OCI-LY3 (cell line): ENCODE measurements around the gene TTLL5.

ENCODE experiments used
- EZH2phosphoT487 ChIP-seq: fragments of 200-600 bp; shearing (Covaris generic); IDR thresholded peaks from 2 replicates; pipeline ENCODE4 v1.6.1; 2018; ENCODE audit warnings: antibody characterized with exemption, mixed run types, low read depth
- TF ChIP-seq, protein P1 (sequence below): fragments of 200-600, 300-600 bp; sonication (generic); IDR thresholded peaks from 2 replicates; pipeline ENCODE4 v1.5.1; 2014; ENCODE audit warnings: antibody characterized with exemption, low read length, low read depth

DNA sequence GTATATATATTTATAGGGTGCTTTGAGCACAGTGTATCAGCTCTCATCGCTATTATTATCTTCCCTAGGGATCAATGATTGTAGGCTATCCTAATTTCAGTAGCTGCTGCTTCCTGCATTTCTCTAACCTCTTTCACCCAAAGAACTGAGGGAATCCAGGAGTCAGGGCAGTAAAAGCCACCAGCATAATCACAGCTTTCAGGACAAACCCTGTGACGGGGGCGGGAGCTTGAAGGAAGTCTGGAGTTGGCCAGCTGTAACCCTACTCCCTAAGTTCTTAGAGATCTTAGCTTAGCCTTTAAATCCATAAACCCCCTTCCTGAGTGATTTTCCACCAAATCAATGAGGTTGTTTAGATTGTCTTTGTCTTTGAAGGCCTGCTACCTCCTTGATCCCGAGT lies 48.9 kb upstream of the TTLL5 start:
- no peak for TF ChIP-seq EZH2phosphoT487
- TF ChIP-seq, protein P1, sequence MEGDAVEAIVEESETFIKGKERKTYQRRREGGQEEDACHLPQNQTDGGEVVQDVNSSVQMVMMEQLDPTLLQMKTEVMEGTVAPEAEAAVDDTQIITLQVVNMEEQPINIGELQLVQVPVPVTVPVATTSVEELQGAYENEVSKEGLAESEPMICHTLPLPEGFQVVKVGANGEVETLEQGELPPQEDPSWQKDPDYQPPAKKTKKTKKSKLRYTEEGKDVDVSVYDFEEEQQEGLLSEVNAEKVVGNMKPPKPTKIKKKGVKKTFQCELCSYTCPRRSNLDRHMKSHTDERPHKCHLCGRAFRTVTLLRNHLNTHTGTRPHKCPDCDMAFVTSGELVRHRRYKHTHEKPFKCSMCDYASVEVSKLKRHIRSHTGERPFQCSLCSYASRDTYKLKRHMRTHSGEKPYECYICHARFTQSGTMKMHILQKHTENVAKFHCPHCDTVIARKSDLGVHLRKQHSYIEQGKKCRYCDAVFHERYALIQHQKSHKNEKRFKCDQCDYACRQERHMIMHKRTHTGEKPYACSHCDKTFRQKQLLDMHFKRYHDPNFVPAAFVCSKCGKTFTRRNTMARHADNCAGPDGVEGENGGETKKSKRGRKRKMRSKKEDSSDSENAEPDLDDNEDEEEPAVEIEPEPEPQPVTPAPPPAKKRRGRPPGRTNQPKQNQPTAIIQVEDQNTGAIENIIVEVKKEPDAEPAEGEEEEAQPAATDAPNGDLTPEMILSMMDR: no peak
